ENCODE results near the gene KEL. TPM values are rescaled to one million over a fixed set of nuclear protein-coding genes. Genes with fewer than 3 reads are reported as not detected.

The KEL gene
- total RNA-seq, 1 experiment from 2014 or later = 0.91 TPM

- Histone ChIP-seq H3K4me3 (replicated peaks in 1 of 2; ENCODE audit: low read depth in 1 of 2, low read length in 2 of 2) (no peak overlapping the region), H3K4me1 (ENCODE audit: control insufficient read depth in 1 of 2, insufficient read depth in 2 of 2, low read length in 2 of 2) (no peaks in the 10 kb centered on the region), H3K9me2 (ENCODE audit: insufficient read depth) (no peaks in the 10 kb centered on the region), H4K20me1 (ENCODE audit: insufficient read depth) (no peaks in the 10 kb centered on the region), H3K27me3 (ENCODE audit: insufficient read depth, low read length) (no peaks in the 10 kb centered on the region), H3K9me3 (ENCODE audit: control insufficient read depth in 1 of 2, insufficient read depth in 1 of 2, low read depth in 1 of 2, low read length in 2 of 2) (no peaks in the 10 kb centered on the region), H3K79me2 (ENCODE audit: insufficient read depth, low read length) (no peaks in the 10 kb centered on the region), H3K4me2 (ENCODE audit: low read length) (no peak overlapping the region), H3K9ac (ENCODE audit: low read length) (no peak overlapping the region), H3K36me3 (ENCODE audit: control insufficient read depth in 1 of 2, insufficient read depth in 2 of 2, low read length in 2 of 2) (no peaks in the 10 kb centered on the region), H3K27ac (ENCODE audit: low read depth, low read length) (no peak overlapping the region), H2AFZ (ENCODE audit: low read depth, low read length, poor library complexity, severe bottlenecking) (no peak overlapping the region)
- TF ChIP-seq ELF1 (IDR thresholded peaks at IDR 0.05; ENCODE audit: borderline replicate concordance, low read depth) (no peak), CTCF (IDR thresholded peaks at IDR 0.05 in 2 of 3, conservative IDR thresholded peaks at IDR 0.05 in 1 of 3; ENCODE audit: borderline replicate concordance in 1 of 3, insufficient read depth in 1 of 3, low read depth in 2 of 3, low read length in 2 of 3) (no peak), JUND (IDR thresholded peaks at IDR 0.05) (no peak)
- POLR2A ChIA-PET = no interaction called here
- CTCF ChIA-PET = interaction anchor here (1.0 kb wide), 1 partner anchor 17 kb away, joined by 5 read pairs; no protein-coding TSS in a partner anchor
- ATAC-seq (no peak), DNase-seq (ENCODE audit: low read depth, low spot score) (no peak)
- intact Hi-C loops (cut with micrococcal nuclease) = no loop called here
- BruUV-seq (replicated peaks) = no TSS peak
- RAD21 ChIA-PET (ENCODE audit: low non-redundant PET in 1 of 2, low total read pairs in 2 of 2, uncharacterized antibody in 2 of 2, unreplicated experiment in 2 of 2) = no interaction called here
Observed at GRCh38 chr7:142942746-142943145, 19.4 kb downstream of the KEL start.

DNA sequence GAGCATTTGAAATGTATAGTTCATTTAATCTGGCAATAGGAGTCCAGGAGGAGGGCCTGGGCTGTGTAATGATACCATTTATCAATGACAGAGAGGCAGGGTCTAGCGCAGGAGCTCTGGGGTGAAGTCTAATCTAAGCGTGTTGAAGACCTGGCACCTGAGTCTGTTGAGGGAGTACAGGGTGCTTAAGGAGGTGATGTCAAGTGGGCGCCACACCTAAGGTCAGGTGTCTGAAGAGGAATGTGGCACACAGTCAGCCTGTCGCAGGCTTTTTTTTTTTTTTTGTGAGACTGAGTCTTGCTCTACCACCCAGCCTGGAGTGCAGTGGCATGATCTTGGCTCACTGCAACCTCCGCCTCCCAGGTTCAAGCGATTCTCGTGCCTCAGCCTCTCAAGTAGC lies 20.6 kb downstream of the KEL start:
- Histone ChIP-seq H3K27ac (ENCODE audit: low read depth, low read length) (no peak overlapping the region), H3K4me2 (ENCODE audit: low read length) (no peak overlapping the region), H4K20me1 (ENCODE audit: insufficient read depth) (no peaks in the 10 kb centered on the region), H3K4me1 (ENCODE audit: control insufficient read depth in 1 of 2, insufficient read depth in 2 of 2, low read length in 2 of 2) (no peaks in the 10 kb centered on the region), H3K79me2 (ENCODE audit: insufficient read depth, low read length) (no peaks in the 10 kb centered on the region), H3K36me3 (ENCODE audit: control insufficient read depth in 1 of 2, insufficient read depth in 2 of 2, low read length in 2 of 2) (no peaks in the 10 kb centered on the region), H3K4me3 (replicated peaks in 1 of 2; ENCODE audit: low read depth in 1 of 2, low read length in 2 of 2) (no peak overlapping the region), H3K27me3 (ENCODE audit: insufficient read depth, low read length) (no peaks in the 10 kb centered on the region), H3K9me2 (ENCODE audit: insufficient read depth) (no peaks in the 10 kb centered on the region), H3K9ac (ENCODE audit: low read length) (no peak overlapping the region), H3K9me3 (ENCODE audit: control insufficient read depth in 1 of 2, insufficient read depth in 1 of 2, low read depth in 1 of 2, low read length in 2 of 2) (no peaks in the 10 kb centered on the region), H2AFZ (ENCODE audit: low read depth, low read length, poor library complexity, severe bottlenecking) (no peak overlapping the region)
- no peak for TF ChIP-seq SRF (IDR thresholded peaks at IDR 0.05; ENCODE audit: low read depth)
- TF ChIP-seq, protein P1, sequence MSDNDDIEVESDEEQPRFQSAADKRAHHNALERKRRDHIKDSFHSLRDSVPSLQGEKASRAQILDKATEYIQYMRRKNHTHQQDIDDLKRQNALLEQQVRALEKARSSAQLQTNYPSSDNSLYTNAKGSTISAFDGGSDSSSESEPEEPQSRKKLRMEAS (IDR thresholded peaks at IDR 0.05) = no peak
- no peak for TF ChIP-seq YY1 (IDR thresholded peaks at IDR 0.05; ENCODE audit: extremely low read depth, insufficient replicate concordance, low read depth, low read length)
- no peak for TF ChIP-seq ZFX (IDR thresholded peaks at IDR 0.05)
- TF ChIP-seq, protein P2, sequence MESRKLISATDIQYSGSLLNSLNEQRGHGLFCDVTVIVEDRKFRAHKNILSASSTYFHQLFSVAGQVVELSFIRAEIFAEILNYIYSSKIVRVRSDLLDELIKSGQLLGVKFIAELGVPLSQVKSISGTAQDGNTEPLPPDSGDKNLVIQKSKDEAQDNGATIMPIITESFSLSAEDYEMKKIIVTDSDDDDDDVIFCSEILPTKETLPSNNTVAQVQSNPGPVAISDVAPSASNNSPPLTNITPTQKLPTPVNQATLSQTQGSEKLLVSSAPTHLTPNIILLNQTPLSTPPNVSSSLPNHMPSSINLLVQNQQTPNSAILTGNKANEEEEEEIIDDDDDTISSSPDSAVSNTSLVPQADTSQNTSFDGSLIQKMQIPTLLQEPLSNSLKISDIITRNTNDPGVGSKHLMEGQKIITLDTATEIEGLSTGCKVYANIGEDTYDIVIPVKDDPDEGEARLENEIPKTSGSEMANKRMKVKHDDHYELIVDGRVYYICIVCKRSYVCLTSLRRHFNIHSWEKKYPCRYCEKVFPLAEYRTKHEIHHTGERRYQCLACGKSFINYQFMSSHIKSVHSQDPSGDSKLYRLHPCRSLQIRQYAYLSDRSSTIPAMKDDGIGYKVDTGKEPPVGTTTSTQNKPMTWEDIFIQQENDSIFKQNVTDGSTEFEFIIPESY (IDR thresholded peaks at IDR 0.05; ENCODE audit: extremely low read depth, insufficient replicate concordance, low read length) = no peak
- ATAC-seq = no peak
- intact Hi-C loops (cut with micrococcal nuclease) = no loop called here
- CTCF ChIA-PET = interaction anchor here (1.0 kb wide), 1 partner anchor 16 kb away, joined by 5 read pairs; no protein-coding TSS in a partner anchor
- DNase-seq (ENCODE audit: low read depth, low spot score) = no peak
- POLR2A ChIA-PET = no interaction called here
- RAD21 ChIA-PET (ENCODE audit: low non-redundant PET in 1 of 2, low total read pairs in 2 of 2, uncharacterized antibody in 2 of 2, unreplicated experiment in 2 of 2) = no interaction called here
- BruUV-seq (replicated peaks) = no TSS peak

All from HCT116 (cell line).